ENCODE results near the gene ZNF417.
"Not testable (repeated sequence)": the region's sequence is repeated elsewhere in the genome, so short reads cannot be mapped to it uniquely, and the experiment has no call there.

ZNF417 gene

GRCh38 chr19:57916168-57916995, at the start of gene ZNF417:
ZNF417 (minus strand) TSS chr19:57916592; CDS start chr19:57916411, 181 bp downstream.
- peak; percentile 65 to 68 for DNase-seq (ENCODE audit: low read depth in 1 of 2, low spot score in 1 of 2)

GRCh38 chr19:57964761-57965160, 48.4 kb upstream of the ZNF417 start:
- no peak for DNase-seq (ENCODE audit: low read depth in 1 of 2, low spot score in 1 of 2)

- no peak for DNase-seq (ENCODE audit: low read depth in 1 of 2, low spot score in 1 of 2)
Observed at GRCh38 chr19:57961785-57962184, 45.4 kb upstream of the ZNF417 start.

- DNase-seq (ENCODE audit: low read depth in 1 of 2, low spot score in 1 of 2): no peak
Observed at GRCh38 chr19:57954996-57955395, 38.6 kb upstream of the ZNF417 start.

GRCh38 chr19:57949702-57950101, 33.3 kb upstream of the ZNF417 start:
- DNase-seq (ENCODE audit: low read depth in 1 of 2, low spot score in 1 of 2): no peak

- DNase-seq (ENCODE audit: low read depth in 1 of 2, low spot score in 1 of 2): no peak
Observed at GRCh38 chr19:57949296-57949695, 32.9 kb upstream of the ZNF417 start.

- DNase-seq (ENCODE audit: low read depth in 1 of 2, low spot score in 1 of 2): peak; percentile 73 to 84
Observed at GRCh38 chr19:57947419-57948134, 31.2 kb upstream of the ZNF417 start, which contains the start of gene ZNF256. ZNF256 (minus strand) TSS chr19:57947706; CDS start chr19:57947474, 232 bp downstream.

- DNase-seq (ENCODE audit: low read depth in 1 of 2, low spot score in 1 of 2): no peak
Observed at GRCh38 chr19:57947088-57947418, 30.7 kb upstream of the ZNF417 start.

GRCh38 chr19:57946316-57946715, 29.9 kb upstream of the ZNF417 start:
- no peak for DNase-seq (ENCODE audit: low read depth in 1 of 2, low spot score in 1 of 2)

- no peak for DNase-seq (ENCODE audit: low read depth in 1 of 2, low spot score in 1 of 2)
Observed at GRCh38 chr19:57941593-57941992, 25.2 kb upstream of the ZNF417 start.

GRCh38 chr19:57935731-57936130, 19.3 kb upstream of the ZNF417 start:
- no peak for DNase-seq (ENCODE audit: low read depth in 1 of 2, low spot score in 1 of 2)

- DNase-seq (ENCODE audit: low read depth in 1 of 2, low spot score in 1 of 2): no peak
Observed at GRCh38 chr19:57934820-57935665, 18.7 kb upstream of the ZNF417 start, which contains the start of gene ZNF418. ZNF418 (minus strand) TSS chr19:57935402; CDS start chr19:57933822, 1,580 bp downstream.

GRCh38 chr19:57927587-57927986, 11.2 kb upstream of the ZNF417 start:
- DNase-seq (ENCODE audit: low read depth in 1 of 2, low spot score in 1 of 2): no peak

- DNase-seq (ENCODE audit: low read depth in 1 of 2, low spot score in 1 of 2): no peak
Observed at GRCh38 chr19:57914531-57914930, 1.9 kb downstream of the ZNF417 start.

GRCh38 chr19:57907394-57907793, 9.0 kb downstream of the ZNF417 start:
- no peak for DNase-seq (ENCODE audit: low read depth in 1 of 2, low spot score in 1 of 2)

GRCh38 chr19:57905258-57905657, 11.1 kb downstream of the ZNF417 start:
- no peak for DNase-seq (ENCODE audit: low read depth in 1 of 2, low spot score in 1 of 2)

GRCh38 chr19:57903618-57904184, 12.7 kb downstream of the ZNF417 start:
- no peak for DNase-seq (ENCODE audit: low read depth in 1 of 2, low spot score in 1 of 2)

GRCh38 chr19:57900311-57900710, 16.1 kb downstream of the ZNF417 start:
- no peak for DNase-seq (ENCODE audit: low read depth in 1 of 2, low spot score in 1 of 2)

- DNase-seq (ENCODE audit: low read depth in 1 of 2, low spot score in 1 of 2): not testable (repeated sequence)
Observed at GRCh38 chr19:57890706-57891105, 25.7 kb downstream of the ZNF417 start.

GRCh38 chr19:57888560-57889231, 27.7 kb downstream of the ZNF417 start, which contains the start of gene ZNF814:
ZNF814 (minus strand) TSS chr19:57889037; CDS start chr19:57888802, 235 bp downstream.
- DNase-seq (ENCODE audit: low read depth in 1 of 2, low spot score in 1 of 2): peak; percentile 66 to 74

Data from stimulated activated CD4-positive, alpha-beta T cell treated with anti-CD3 and anti-CD28 coated beads, Interleukin-15, amount 100 ng/mL, for 1 hour (primary cell).